ENCODE results near the gene CHDH.

The CHDH gene

GRCh38 chr3:53862241-53862640 is 16.0 kb upstream of the CHDH start (continued):
- TF ChIP-seq ZBTB11 (tag by site-specific recombination; conservative IDR thresholded peaks at IDR 0.05; ENCODE audit: low read depth) (no peak), ZNF248 (tag by site-specific recombination; IDR thresholded peaks at IDR 0.05) (no peak), FEZF1 (tag by site-specific recombination; IDR thresholded peaks at IDR 0.05) (no peak), SCRT2 (tag by site-specific recombination; IDR thresholded peaks at IDR 0.05) (no peak), KLF17 (tag by site-specific recombination; IDR thresholded peaks at IDR 0.05) (no peak), SCRT1 (tag by site-specific recombination; IDR thresholded peaks at IDR 0.05; ENCODE audit: borderline replicate concordance) (no peak), KLF10 (tag by site-specific recombination; IDR thresholded peaks at IDR 0.05) (no peak), ZBTB48 (tag by site-specific recombination; IDR thresholded peaks at IDR 0.05) (no peak), ZNF561 (tag by site-specific recombination; IDR thresholded peaks at IDR 0.05; ENCODE audit: borderline replicate concordance) (no peak), ZNF670 (tag by site-specific recombination; IDR thresholded peaks at IDR 0.05; ENCODE audit: low read depth) (no peak), KLF9 (tag by site-specific recombination; IDR thresholded peaks at IDR 0.05; ENCODE audit: low read depth) (no peak), EGR2 (tag by site-specific recombination; IDR thresholded peaks at IDR 0.05; ENCODE audit: low read depth) (no peak)

GRCh38 chr3:53860196-53860595 is 14.0 kb upstream of the CHDH start:
- Histone ChIP-seq H3K36me3 (ENCODE audit: control insufficient read depth in 2 of 2, insufficient read depth in 1 of 2, low read length in 2 of 2) (peaks cover 5 to 96% of the 10 kb centered on the region in 2 experiments), H3K27ac (ENCODE audit: extremely low read depth, low read depth, low read length) (no peak overlapping the region), H3K4me3 (ENCODE audit: low read depth, low read length) (no peak overlapping the region), H3K4me1 (ENCODE audit: control insufficient read depth, insufficient read depth, low read length) (no peaks in the 10 kb centered on the region), H3K9me3 (ENCODE audit: control insufficient read depth, insufficient read depth, low read depth, low read length) (no peaks in the 10 kb centered on the region)
- CTCF ChIA-PET: interaction anchor here (1.1 kb wide), 1 partner anchor 151 kb away, joined by 4 read pairs; no protein-coding TSS in a partner anchor
- POLR2A ChIA-PET: no interaction called here
- TF ChIP-seq ZNF600 (tag by site-specific recombination; IDR thresholded peaks at IDR 0.05) (no peak), ZNF423 (tag by site-specific recombination; IDR thresholded peaks at IDR 0.05) (no peak), ZBTB44 (tag by site-specific recombination; IDR thresholded peaks at IDR 0.05) (no peak), ZNF596 (tag by site-specific recombination; IDR thresholded peaks at IDR 0.05) (no peak), ZNF211 (tag by site-specific recombination; IDR thresholded peaks at IDR 0.05; ENCODE audit: low read depth) (no peak), ZNF488 (tag by site-specific recombination; IDR thresholded peaks at IDR 0.05) (no peak), INSM2 (tag by site-specific recombination; IDR thresholded peaks at IDR 0.05) (no peak), GLI4 (tag by site-specific recombination; IDR thresholded peaks at IDR 0.05) (no peak), ZNF585B (tag by site-specific recombination; IDR thresholded peaks at IDR 0.05) (no peak), ZNF785 (tag by site-specific recombination; IDR thresholded peaks at IDR 0.05) (no peak), ATF2 (tag by site-specific recombination; IDR thresholded peaks at IDR 0.05; ENCODE audit: low read depth) (no peak), PRDM4 (tag by site-specific recombination; IDR thresholded peaks at IDR 0.05) (no peak), ZNF140 (tag by site-specific recombination; IDR thresholded peaks at IDR 0.05) (no peak), ZIC2 (tag by site-specific recombination; IDR thresholded peaks at IDR 0.05) (no peak)

All from HEK293 (cell line).